Activated naive CD8-positive, alpha-beta T cell treated with anti-CD3 and anti-CD28 coated beads for 36 hours (primary cell): ENCODE results near the gene TMEM145. TPM values are rescaled to one million over a fixed set of nuclear protein-coding genes. Genes with fewer than 3 reads are reported as not detected.
"Not testable (repeated sequence)": the region's sequence is repeated elsewhere in the genome, so short reads cannot be mapped to it uniquely, and the experiment has no call there.

Experiments used
- DNase-seq: peaks from one replicate; pipeline ENCODE4 v3.0.0; 2021
- H3K27ac Mint-ChIP-seq: one replicate; pipeline ENCODE4 v1.8.0; 2022; ENCODE audit warnings: mild to moderate bottlenecking, moderate library complexity, mixed read lengths
- H3K27me3 Mint-ChIP-seq: one replicate; pipeline ENCODE4 v1.8.0; 2022; ENCODE audit warnings: mild to moderate bottlenecking, mixed read lengths
- H3K36me3 Mint-ChIP-seq: one replicate; pipeline ENCODE4 v1.8.0; 2021; ENCODE audit warnings: mild to moderate bottlenecking, mixed read lengths
- H3K4me1 Mint-ChIP-seq: one replicate; pipeline ENCODE4 v1.8.0; 2021; ENCODE audit warnings: mixed read lengths
- H3K4me3 Mint-ChIP-seq: one replicate; pipeline ENCODE4 v1.8.0; 2022; ENCODE audit warnings: mild to moderate bottlenecking, moderate library complexity, mixed read lengths
- H3K9me3 Mint-ChIP-seq: one replicate; pipeline ENCODE4 v1.8.0; 2022; ENCODE audit warnings: mixed read lengths
- total RNA-seq, 2 experiments: library from RNA; stranded (reverse); gene quantifications; one replicate each; pipeline ENCODE4 v1.2.3, GENCODE V29; 2021

The TMEM145 gene
- 1 to 10 TPM; 1.1 to 3.2 TPM for total RNA-seq

DNA sequence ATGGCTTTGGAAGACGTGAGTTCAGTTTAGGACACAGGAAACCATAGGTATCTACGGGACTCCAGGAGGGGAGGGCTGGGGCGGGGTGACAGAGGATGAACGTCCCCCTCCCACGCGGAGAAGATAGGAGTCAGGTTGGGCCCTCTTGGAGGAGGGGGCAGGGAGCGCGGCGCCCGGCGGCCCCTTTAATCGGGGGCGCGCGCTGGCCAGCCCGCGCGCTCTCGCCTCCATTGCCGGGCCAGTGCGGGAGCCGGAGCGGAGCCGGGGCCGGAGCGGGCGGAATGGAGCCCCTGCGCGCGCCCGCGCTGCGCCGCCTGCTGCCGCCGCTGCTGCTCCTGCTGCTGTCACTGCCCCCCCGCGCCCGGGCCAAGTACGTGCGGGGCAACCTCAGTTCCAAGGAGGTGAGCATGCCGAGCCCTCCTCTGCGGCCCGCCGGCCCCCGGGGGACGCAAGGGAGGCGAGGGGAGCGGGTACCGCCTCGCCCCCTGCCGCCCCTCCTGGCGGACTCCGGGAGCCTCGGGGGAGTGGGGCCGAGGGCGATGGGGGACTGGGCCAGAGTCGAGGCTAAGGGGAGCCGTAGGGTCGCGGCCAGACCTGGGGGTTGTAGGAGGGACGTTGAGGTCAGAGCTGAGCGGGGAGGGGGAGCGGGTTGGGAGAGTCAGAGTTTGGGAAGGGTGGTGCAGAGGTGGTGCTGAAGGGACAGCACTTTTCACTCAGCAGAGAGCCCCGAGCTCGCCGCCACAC is at the start of gene TMEM145:
Gene TMEM145, plus strand, starts transcription at position 214 of the 744 bp plus-strand sequence. Its CDS starts 68 bp downstream, at position 282.
- Mint-ChIP-seq H3K27ac (no peak within 1 kb of the TSS), H3K9me3 (no peaks in the 10 kb centered on the region), H3K36me3 (no peaks in the 10 kb centered on the region), H3K4me1 (peaks cover 16% of the 10 kb centered on the region), H3K4me3 (peak within 1 kb of the TSS; percentile 70), H3K27me3 (peaks cover 46% of the 10 kb centered on the region)
- DNase-seq, result peak; percentile 68

GRCh38 chr19:42266105-42266504 is 47.0 kb upstream of the TMEM145 start:
- H3K27ac Mint-ChIP-seq, DNase-seq: not testable (repeated sequence)

GRCh38 chr19:42266928-42267603 is 46.0 kb upstream of the TMEM145 start:
- DNase-seq, H3K27ac Mint-ChIP-seq, H3K27me3 Mint-ChIP-seq, H3K4me3 Mint-ChIP-seq, H3K9me3 Mint-ChIP-seq, H3K36me3 Mint-ChIP-seq: not testable (repeated sequence)
- peaks cover 22% of the 10 kb centered on the region for H3K4me1 Mint-ChIP-seq

More at GRCh38 chr19:42266105-42266504, 47.0 kb upstream of the TMEM145 start:
- H3K9me3 Mint-ChIP-seq, H3K4me3 Mint-ChIP-seq, H3K36me3 Mint-ChIP-seq, H3K27me3 Mint-ChIP-seq: not testable (repeated sequence)
- H3K4me1 Mint-ChIP-seq, result peaks cover 23% of the 10 kb centered on the region

DNA sequence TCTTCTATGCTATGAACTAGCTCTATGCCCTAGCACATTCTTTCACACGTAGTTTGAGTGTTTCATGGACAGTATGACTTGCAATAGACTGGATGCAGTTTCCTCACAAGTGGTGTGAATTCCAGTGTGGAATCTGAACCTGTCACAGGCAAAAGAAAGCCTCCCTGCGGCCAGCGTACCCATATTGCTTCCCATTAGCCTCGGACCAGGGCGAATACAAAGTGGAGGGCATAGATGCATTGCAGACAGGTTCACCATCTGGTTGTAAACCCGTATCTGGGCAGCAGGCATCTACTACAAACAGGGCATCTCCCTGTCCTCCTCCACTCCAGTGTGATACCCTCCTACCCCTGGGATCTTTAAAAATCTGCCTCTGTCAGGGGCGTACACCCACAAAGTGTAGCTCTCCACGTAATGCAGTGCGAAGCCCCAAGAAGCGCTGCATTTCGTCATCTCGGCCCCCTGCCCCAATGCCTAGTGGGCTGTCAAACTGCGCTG is 45.4 kb upstream of the TMEM145 start:
- Mint-ChIP-seq H3K36me3 (peaks cover 7% of the 10 kb centered on the region), H3K4me1 (peaks cover 22% of the 10 kb centered on the region), H3K9me3 (no peaks in the 10 kb centered on the region), H3K4me3 (no peak overlapping the region), H3K27me3 (no peaks in the 10 kb centered on the region), H3K27ac (no peak overlapping the region)
- DNase-seq, result no peak

GRCh38 chr19:42268142-42268703 is 44.9 kb upstream of the TMEM145 start:
- Mint-ChIP-seq H3K27me3 (no peaks in the 10 kb centered on the region), H3K4me1 (peaks cover 22% of the 10 kb centered on the region), H3K36me3 (peaks cover 7% of the 10 kb centered on the region), H3K4me3 (no peak overlapping the region), H3K27ac (no peak overlapping the region), H3K9me3 (no peaks in the 10 kb centered on the region)
- peak; percentile 97 for DNase-seq

GRCh38 chr19:42268704-42269477 is 44.2 kb upstream of the TMEM145 start, which contains the start of gene CIC:
TSS of gene CIC (plus strand) at chr19:42269252. CDS start at chr19:42271784, 2,532 bp downstream.
- Mint-ChIP-seq H3K4me3 (peak within 1 kb of the TSS; percentile 94), H3K27me3 (no peaks in the 10 kb centered on the region), H3K27ac (no peak within 1 kb of the TSS), H3K36me3 (peaks cover 7% of the 10 kb centered on the region), H3K4me1 (peaks cover 22% of the 10 kb centered on the region), H3K9me3 (no peaks in the 10 kb centered on the region)
- peak; percentile 99 for DNase-seq

DNA sequence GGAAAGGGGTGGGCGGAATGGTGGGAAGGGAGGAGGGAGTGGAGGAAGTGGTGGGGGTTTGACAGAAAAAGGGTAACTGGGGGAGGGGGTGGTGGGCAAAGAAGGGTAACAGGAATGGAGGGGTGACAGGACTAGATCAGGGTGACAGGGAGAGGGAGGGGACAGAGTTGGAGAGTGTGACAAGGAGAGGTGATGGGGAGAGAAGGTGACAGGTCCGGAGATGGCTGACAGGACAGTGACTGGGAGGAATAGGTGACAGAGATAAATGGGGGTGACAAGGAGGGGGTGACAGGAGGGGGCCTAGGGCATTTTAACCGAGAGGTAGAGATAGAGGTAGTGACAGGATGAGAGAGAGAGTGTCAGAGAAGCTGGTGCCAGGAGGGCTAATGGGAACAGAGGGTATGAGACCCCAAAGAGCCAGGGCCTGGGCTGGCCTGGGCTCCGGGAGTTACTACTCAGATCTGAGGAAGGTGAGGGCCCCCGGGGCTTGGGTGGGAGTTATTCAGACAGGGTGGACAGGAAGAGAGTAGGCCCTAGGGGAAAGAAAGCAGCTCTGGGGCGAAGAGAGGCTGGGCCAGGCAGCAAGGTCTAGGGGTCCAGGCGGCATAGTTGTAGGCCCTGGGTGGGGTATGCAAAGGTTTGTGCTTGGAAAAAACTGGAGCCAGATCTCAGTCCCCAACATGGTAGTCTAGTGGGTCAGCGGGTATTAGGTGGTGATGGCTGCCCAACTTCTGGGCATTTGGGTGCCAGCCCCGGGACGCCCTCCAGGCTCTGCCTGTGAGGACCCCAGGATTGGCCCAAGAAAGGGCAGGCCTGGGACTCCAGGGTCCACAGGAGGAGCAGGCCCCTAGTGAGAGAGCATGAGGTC is 43.4 kb upstream of the TMEM145 start:
- Mint-ChIP-seq H3K36me3 (peaks cover 7% of the 10 kb centered on the region), H3K27ac (no peak overlapping the region), H3K27me3 (no peaks in the 10 kb centered on the region), H3K4me3 (peak overlapping the region; percentile 94), H3K4me1 (peaks cover 23% of the 10 kb centered on the region), H3K9me3 (no peaks in the 10 kb centered on the region)
- DNase-seq, result no peak

DNA sequence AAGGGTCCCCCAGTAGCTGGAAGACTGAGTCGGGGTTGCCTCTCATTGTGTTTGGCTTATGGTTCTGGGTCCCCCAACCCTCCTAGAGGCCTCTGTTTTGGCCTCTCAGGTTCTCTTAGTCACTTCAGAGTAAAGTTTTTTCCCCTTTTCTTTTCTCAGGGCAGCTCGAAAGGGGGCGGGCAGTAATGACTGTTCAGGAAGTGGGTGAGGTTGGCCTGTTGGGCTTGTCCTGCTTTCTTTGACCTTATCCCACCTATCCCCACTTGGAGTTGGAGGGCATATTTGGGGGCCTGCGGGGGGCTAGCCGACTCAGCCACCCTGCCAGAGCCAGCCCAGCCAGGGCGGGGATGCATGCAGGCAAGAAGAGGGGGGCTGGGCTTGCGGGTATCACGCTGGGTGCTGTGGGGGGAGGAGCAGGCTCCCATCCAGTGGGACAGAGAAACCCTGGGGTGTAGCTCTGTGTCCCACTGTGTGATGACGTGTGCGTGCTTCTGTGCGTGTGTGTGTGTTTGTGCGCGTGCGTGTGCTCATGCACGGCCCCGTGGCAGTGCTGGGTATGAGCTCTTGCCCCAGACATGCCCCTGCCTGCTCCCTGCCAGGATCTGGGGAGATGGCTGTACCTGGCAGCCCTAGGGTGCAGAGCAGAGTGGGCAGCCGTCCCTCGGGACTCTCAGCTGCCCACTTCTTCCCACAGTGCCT is 42.6 kb upstream of the TMEM145 start:
- no peak overlapping the region for H3K27ac Mint-ChIP-seq
- H3K4me3 Mint-ChIP-seq, result peak overlapping the region; percentile 94
- peak; percentile 76 for DNase-seq
- H3K9me3 Mint-ChIP-seq, result no peaks in the 10 kb centered on the region
- H3K36me3 Mint-ChIP-seq, result peaks cover 7% of the 10 kb centered on the region
- peaks cover 30% of the 10 kb centered on the region for H3K4me1 Mint-ChIP-seq
- H3K27me3 Mint-ChIP-seq, result no peaks in the 10 kb centered on the region

- peak overlapping the region; percentile 94 for H3K4me3 Mint-ChIP-seq
- H3K36me3 Mint-ChIP-seq, result peaks cover 7% of the 10 kb centered on the region
- DNase-seq, result no peak
- H3K9me3 Mint-ChIP-seq, result no peaks in the 10 kb centered on the region
- peaks cover 33% of the 10 kb centered on the region for H3K4me1 Mint-ChIP-seq
- H3K27me3 Mint-ChIP-seq, result no peaks in the 10 kb centered on the region
- H3K27ac Mint-ChIP-seq, result no peak overlapping the region
These were observed 42.1 kb upstream of the TMEM145 start for GRCh38 chr19:42271045-42271419.

DNA sequence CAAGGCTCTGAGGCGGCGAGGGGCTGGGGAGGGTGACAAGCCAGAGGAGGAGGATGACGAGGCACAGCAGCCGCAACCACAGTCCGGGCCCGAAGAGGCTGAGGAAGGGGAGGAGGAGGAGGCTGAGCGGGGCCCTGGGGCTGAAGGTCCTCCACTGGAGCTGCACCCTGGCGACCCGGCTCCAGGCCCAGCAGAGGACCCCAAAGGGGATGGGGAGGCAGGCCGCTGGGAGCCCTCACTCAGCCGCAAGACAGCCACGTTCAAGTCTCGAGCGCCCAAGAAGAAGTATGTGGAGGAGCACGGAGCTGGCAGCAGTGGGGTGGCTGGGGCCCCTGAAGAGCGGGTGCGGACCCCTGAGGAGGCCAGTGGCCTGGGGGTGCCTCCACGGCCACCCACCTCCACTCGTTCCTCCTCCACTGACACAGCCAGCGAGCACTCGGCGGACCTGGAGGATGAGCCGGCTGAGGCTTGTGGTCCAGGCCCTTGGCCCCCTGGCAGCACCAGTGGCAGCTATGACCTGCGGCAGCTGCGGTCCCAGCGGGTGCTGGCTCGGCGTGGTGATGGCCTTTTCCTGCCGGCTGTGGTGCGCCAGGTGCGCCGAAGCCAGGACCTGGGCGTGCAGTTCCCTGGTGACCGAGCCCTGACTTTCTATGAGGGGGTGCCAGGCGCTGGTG is 41.1 kb upstream of the TMEM145 start:
- H3K9me3 Mint-ChIP-seq, result no peaks in the 10 kb centered on the region

GRCh38 chr19:42272535-42272897 is 40.6 kb upstream of the TMEM145 start:
- Mint-ChIP-seq H3K27ac (no peak overlapping the region), H3K4me1 (peaks cover 43% of the 10 kb centered on the region)

More for the DNA sequence above, 41.1 kb upstream of the TMEM145 start:
- no peak for DNase-seq
- Mint-ChIP-seq H3K4me1 (peaks cover 43% of the 10 kb centered on the region), H3K27ac (no peak overlapping the region), H3K27me3 (no peaks in the 10 kb centered on the region), H3K4me3 (no peak overlapping the region), H3K36me3 (peaks cover 7% of the 10 kb centered on the region)

DNA sequence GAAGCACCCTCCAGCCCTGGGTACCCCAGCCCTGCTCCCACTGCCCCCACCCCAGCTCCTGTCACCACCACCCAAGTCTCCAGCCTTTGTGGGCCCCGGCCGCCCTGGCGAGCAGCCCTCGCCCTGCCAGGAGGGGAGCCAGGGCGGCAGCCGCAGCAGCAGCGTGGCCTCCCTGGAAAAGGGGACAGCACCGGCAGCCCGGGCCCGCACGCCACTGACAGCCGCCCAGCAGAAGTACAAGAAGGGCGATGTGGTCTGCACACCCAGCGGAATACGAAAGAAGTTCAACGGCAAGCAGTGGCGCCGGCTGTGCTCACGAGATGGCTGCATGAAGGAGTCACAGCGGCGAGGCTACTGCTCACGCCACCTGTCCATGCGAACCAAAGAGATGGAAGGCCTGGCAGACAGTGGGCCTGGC is 40.1 kb upstream of the TMEM145 start:
- H3K4me1 Mint-ChIP-seq, result peaks cover 38% of the 10 kb centered on the region
- peaks cover 7% of the 10 kb centered on the region for H3K36me3 Mint-ChIP-seq
- no peak overlapping the region for H3K4me3 Mint-ChIP-seq
- H3K27ac Mint-ChIP-seq, result no peak overlapping the region
- no peak for DNase-seq
- no peaks in the 10 kb centered on the region for H3K9me3 Mint-ChIP-seq
- H3K27me3 Mint-ChIP-seq, result no peaks in the 10 kb centered on the region

More at GRCh38 chr19:42272535-42272897, 40.6 kb upstream of the TMEM145 start:
- DNase-seq, result no peak
- peaks cover 7% of the 10 kb centered on the region for H3K36me3 Mint-ChIP-seq
- H3K4me3 Mint-ChIP-seq, result no peak overlapping the region
- H3K9me3 Mint-ChIP-seq, result no peaks in the 10 kb centered on the region
- H3K27me3 Mint-ChIP-seq, result no peaks in the 10 kb centered on the region

GRCh38 chr19:42273407-42274064 is 39.6 kb upstream of the TMEM145 start:
- H3K4me3 Mint-ChIP-seq, result no peak overlapping the region
- peaks cover 7% of the 10 kb centered on the region for H3K36me3 Mint-ChIP-seq
- no peak for DNase-seq
- H3K27ac Mint-ChIP-seq, result no peak overlapping the region
- peaks cover 42% of the 10 kb centered on the region for H3K4me1 Mint-ChIP-seq
- H3K9me3 Mint-ChIP-seq, result no peaks in the 10 kb centered on the region
- H3K27me3 Mint-ChIP-seq, result no peaks in the 10 kb centered on the region
